ENCODE results near the gene RERE. TPM values are rescaled to one million over a fixed set of nuclear protein-coding genes. Genes with fewer than 3 reads are reported as not detected.

The RERE gene
- total RNA-seq, 1 donor = 55.0 TPM

DNA sequence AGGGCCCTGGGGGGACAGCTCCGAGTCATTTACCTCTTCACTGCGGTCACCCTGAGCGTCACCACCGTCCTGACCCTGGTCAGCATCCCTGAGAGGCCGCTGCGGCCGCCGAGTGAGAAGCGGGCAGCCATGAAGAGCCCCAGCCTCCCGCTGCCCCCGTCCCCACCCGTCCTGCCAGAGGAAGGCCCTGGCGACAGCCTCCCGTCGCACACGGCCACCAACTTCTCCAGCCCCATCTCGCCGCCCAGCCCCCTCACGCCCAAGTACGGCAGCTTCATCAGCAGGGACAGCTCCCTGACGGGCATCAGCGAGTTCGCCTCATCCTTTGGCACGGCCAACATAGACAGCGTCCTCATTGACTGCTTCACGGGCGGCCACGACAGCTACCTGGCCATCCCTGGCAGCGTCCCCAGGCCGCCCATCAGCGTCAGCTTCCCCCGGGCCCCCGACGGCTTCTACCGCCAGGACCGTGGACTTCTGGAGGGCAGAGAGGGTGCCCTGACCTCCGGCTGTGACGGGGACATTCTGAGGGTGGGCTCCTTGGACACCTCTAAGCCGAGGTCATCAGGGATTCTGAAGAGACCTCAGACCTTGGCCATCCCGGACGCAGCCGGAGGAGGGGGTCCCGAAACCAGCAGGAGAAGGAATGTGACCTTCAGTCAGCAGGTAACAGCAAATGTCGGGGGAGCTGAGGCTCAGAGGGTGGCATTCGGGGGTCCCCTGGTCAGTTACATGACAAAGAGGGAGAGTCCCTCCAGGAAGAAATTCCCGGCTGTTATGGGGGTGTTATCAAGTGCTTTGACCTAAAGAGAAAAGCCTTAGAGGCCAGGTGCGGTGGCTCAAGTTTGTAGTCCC lies 486.9 kb downstream of the RERE start:
- Histone ChIP-seq H2AFZ (ENCODE audit: low read length) (no peak overlapping the region), H3K4me1 (ENCODE audit: insufficient read depth, low read length) (no peaks in the 10 kb centered on the region), H3K4me2 (ENCODE audit: insufficient read depth, low read length) (no peak overlapping the region), H4K20me1 (ENCODE audit: insufficient read depth, low read length) (no peaks in the 10 kb centered on the region), H3K9me3 (ENCODE audit: low read depth, low read length) (no peaks in the 10 kb centered on the region), H3K27me3 (ENCODE audit: insufficient read depth, low read length) (no peaks in the 10 kb centered on the region), H3K79me2 (ENCODE audit: insufficient read depth, low read length) (no peaks in the 10 kb centered on the region), H3K27ac (ENCODE audit: low read depth, low read length) (no peak overlapping the region), H3K36me3 (ENCODE audit: insufficient read depth, low read length) (no peaks in the 10 kb centered on the region), H3K4me3 (ENCODE audit: insufficient read depth, low read length) (no peak overlapping the region)
- DNase-seq (ENCODE audit: insufficient read length, low spot score, missing footprints) = no peak
- TF ChIP-seq, protein P1, sequence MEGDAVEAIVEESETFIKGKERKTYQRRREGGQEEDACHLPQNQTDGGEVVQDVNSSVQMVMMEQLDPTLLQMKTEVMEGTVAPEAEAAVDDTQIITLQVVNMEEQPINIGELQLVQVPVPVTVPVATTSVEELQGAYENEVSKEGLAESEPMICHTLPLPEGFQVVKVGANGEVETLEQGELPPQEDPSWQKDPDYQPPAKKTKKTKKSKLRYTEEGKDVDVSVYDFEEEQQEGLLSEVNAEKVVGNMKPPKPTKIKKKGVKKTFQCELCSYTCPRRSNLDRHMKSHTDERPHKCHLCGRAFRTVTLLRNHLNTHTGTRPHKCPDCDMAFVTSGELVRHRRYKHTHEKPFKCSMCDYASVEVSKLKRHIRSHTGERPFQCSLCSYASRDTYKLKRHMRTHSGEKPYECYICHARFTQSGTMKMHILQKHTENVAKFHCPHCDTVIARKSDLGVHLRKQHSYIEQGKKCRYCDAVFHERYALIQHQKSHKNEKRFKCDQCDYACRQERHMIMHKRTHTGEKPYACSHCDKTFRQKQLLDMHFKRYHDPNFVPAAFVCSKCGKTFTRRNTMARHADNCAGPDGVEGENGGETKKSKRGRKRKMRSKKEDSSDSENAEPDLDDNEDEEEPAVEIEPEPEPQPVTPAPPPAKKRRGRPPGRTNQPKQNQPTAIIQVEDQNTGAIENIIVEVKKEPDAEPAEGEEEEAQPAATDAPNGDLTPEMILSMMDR (IDR thresholded peaks at IDR 0.05; ENCODE audit: extremely low read depth, low read depth, low read length) = no peak

DNA sequence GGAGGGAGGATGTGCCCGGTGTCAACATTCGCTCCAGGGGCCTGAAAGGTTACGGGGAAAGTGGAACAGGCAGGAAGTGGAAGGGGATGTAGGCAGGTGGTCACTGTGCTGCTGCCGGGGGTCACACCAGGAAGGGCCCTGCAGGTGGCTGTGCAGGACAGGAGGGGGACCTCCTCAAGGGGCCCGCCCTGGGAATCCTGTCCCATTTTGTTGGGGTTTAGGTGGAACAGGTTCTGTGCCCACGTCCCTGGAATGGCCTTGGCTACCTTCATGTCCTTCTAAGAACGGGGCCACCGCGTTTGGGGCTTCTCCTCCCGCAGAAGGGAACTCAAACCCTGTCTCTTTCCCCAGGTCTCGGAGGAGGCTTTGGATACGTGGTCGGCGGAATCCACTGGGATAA lies 487.6 kb downstream of the RERE start:
- Histone ChIP-seq H3K36me3 (ENCODE audit: insufficient read depth, low read length) (no peaks in the 10 kb centered on the region), H3K4me3 (ENCODE audit: insufficient read depth, low read length) (no peak overlapping the region), H3K4me2 (ENCODE audit: insufficient read depth, low read length) (no peak overlapping the region), H3K27ac (ENCODE audit: low read depth, low read length) (no peak overlapping the region), H3K79me2 (ENCODE audit: insufficient read depth, low read length) (no peaks in the 10 kb centered on the region), H4K20me1 (ENCODE audit: insufficient read depth, low read length) (no peaks in the 10 kb centered on the region), H3K9me3 (ENCODE audit: low read depth, low read length) (no peaks in the 10 kb centered on the region), H3K27me3 (ENCODE audit: insufficient read depth, low read length) (no peaks in the 10 kb centered on the region), H3K4me1 (ENCODE audit: insufficient read depth, low read length) (no peaks in the 10 kb centered on the region), H2AFZ (ENCODE audit: low read length) (no peak overlapping the region)
- DNase-seq (ENCODE audit: insufficient read length, low spot score, missing footprints) = no peak
- TF ChIP-seq, protein P1 (IDR thresholded peaks at IDR 0.05; ENCODE audit: extremely low read depth, low read depth, low read length) = no peak

DNA sequence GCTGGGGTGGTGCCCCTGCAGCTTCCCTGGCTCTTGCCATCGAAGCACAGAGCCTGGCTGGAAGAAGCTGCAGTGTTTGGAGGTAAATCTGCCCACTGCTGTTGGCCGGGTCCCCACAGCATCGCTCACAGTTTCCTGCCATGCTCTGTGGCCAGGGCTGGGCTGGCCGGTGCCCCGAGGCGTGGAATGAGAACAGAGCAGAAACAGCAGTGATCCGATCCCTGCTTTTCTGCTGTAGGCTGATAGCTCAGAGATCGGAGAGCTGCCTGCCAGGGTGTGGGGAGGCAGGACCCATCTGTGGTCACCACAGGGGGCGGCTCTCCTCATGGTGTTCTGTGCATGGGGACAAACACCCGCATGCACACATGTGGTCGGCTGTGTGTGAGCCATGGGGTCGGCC lies 488.0 kb downstream of the RERE start:
- H2AFZ ChIP-seq (ENCODE audit: low read length) = no peak overlapping the region
- TF ChIP-seq, protein P1 (IDR thresholded peaks at IDR 0.05; ENCODE audit: extremely low read depth, low read depth, low read length) = no peak

DNA sequence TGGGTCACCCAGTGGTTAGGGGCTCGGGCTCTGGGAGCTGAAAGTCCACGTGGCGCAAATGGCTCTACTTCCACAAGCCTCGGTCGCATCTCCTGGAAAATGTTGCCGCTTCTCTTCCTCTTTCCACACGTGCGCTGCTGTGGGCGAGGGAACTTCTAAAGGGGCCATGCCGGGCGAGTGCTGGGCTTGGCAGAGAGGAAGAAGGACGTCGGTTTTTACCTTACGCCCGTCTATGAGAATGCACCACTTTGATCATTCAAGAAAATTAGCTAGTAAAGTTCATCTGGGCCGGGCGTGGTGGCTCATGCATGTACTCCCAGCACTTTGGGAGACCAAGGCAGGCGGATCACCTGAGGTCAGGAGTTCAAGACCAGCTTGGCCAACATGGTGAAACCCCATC lies 489.2 kb downstream of the RERE start:
- Histone ChIP-seq H4K20me1 (ENCODE audit: insufficient read depth, low read length) (no peaks in the 10 kb centered on the region), H3K9me3 (ENCODE audit: low read depth, low read length) (no peaks in the 10 kb centered on the region), H3K4me3 (ENCODE audit: insufficient read depth, low read length) (no peak overlapping the region), H3K36me3 (ENCODE audit: insufficient read depth, low read length) (no peaks in the 10 kb centered on the region), H2AFZ (ENCODE audit: low read length) (no peak overlapping the region), H3K4me2 (ENCODE audit: insufficient read depth, low read length) (no peak overlapping the region), H3K27ac (ENCODE audit: low read depth, low read length) (no peak overlapping the region), H3K27me3 (ENCODE audit: insufficient read depth, low read length) (no peaks in the 10 kb centered on the region), H3K79me2 (ENCODE audit: insufficient read depth, low read length) (no peaks in the 10 kb centered on the region), H3K4me1 (ENCODE audit: insufficient read depth, low read length) (no peaks in the 10 kb centered on the region)
- TF ChIP-seq, protein P1 (IDR thresholded peaks at IDR 0.05; ENCODE audit: extremely low read depth, low read depth, low read length) = no peak
- no peak for DNase-seq (ENCODE audit: insufficient read length, low spot score, missing footprints)

More for the DNA sequence above, 488.0 kb downstream of the RERE start:
- Histone ChIP-seq H3K36me3 (ENCODE audit: insufficient read depth, low read length) (no peaks in the 10 kb centered on the region), H4K20me1 (ENCODE audit: insufficient read depth, low read length) (no peaks in the 10 kb centered on the region), H3K9me3 (ENCODE audit: low read depth, low read length) (no peaks in the 10 kb centered on the region), H3K4me1 (ENCODE audit: insufficient read depth, low read length) (no peaks in the 10 kb centered on the region), H3K4me3 (ENCODE audit: insufficient read depth, low read length) (no peak overlapping the region), H3K4me2 (ENCODE audit: insufficient read depth, low read length) (no peak overlapping the region), H3K27me3 (ENCODE audit: insufficient read depth, low read length) (no peaks in the 10 kb centered on the region), H3K79me2 (ENCODE audit: insufficient read depth, low read length) (no peaks in the 10 kb centered on the region), H3K27ac (ENCODE audit: low read depth, low read length) (no peak overlapping the region)
- DNase-seq (ENCODE audit: insufficient read length, low spot score, missing footprints) = peak; percentile 83

Measured in osteoblast (primary cell).